ENCODE measurements around the gene STAT5A.

DNA sequence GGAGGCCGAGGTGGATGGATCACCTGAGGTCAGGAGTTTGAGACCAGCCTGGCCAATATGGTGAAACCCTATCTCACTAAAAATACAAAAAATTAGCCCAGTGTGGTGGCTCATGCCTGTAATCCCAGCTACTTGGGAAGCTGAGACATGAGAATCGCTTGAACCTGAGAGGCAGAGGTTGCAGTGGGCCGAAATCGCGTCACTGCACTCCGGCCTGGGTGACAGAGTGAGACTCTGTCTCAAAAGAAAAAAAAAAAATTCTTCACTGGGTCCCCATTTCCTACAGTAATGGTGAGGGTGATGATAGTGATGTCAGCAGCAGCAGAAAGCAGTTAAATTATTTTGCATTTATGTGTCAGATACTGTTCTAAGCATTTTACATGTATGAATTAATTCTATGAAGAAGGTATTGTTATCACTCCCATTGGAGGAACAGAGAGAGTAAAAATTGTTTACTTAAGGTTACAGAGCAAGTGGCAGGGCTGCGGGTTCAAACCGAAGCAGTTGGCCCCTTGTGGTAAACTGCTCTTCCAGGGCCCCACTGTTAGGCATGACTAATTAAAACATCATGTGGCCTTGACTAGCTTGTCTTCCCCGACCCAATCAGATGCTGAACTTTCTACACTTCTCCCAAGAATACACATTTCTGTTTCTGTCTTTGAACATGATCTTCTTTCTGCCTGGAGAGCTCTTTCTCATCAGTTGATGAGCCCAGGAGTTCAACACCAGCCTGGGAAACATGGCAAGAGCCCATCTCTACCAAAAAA lies 54.1 kb downstream of the STAT5A start:
- TF ChIP-seq, protein P1, sequence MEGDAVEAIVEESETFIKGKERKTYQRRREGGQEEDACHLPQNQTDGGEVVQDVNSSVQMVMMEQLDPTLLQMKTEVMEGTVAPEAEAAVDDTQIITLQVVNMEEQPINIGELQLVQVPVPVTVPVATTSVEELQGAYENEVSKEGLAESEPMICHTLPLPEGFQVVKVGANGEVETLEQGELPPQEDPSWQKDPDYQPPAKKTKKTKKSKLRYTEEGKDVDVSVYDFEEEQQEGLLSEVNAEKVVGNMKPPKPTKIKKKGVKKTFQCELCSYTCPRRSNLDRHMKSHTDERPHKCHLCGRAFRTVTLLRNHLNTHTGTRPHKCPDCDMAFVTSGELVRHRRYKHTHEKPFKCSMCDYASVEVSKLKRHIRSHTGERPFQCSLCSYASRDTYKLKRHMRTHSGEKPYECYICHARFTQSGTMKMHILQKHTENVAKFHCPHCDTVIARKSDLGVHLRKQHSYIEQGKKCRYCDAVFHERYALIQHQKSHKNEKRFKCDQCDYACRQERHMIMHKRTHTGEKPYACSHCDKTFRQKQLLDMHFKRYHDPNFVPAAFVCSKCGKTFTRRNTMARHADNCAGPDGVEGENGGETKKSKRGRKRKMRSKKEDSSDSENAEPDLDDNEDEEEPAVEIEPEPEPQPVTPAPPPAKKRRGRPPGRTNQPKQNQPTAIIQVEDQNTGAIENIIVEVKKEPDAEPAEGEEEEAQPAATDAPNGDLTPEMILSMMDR (IDR thresholded peaks at IDR 0.05) = no peak
- TF ChIP-seq SP1 (CRISPR knock-in tag; conservative IDR thresholded peaks at IDR 0.05) (no peak), ETV6 (CRISPR knock-in tag; IDR thresholded peaks at IDR 0.05) (no peak), ZNF138 (CRISPR knock-in tag; conservative IDR thresholded peaks at IDR 0.05) (no peak)
- TF ChIP-seq, protein P2, sequence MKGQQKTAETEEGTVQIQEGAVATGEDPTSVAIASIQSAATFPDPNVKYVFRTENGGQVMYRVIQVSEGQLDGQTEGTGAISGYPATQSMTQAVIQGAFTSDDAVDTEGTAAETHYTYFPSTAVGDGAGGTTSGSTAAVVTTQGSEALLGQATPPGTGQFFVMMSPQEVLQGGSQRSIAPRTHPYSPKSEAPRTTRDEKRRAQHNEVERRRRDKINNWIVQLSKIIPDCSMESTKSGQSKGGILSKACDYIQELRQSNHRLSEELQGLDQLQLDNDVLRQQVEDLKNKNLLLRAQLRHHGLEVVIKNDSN (CRISPR knock-in tag; IDR thresholded peaks at IDR 0.05) = no peak

All from WTC11 (cell line).